HepG2 (cell line): Measurements from ENCODE around the gene PPP1R9B. TPM values are rescaled to one million over a fixed set of nuclear protein-coding genes. Genes with fewer than 3 reads are reported as not detected.
A peak's percentile ranks its signal among the peaks of the same experiment; 100 is the strongest.

Source experiments
- AGO1 ChIP-seq: fragments of 200-400 bp; formaldehyde crosslinking; IDR thresholded peaks from 2 replicates; pipeline ENCODE4 v1.6.1; 2017; ENCODE audit warnings: mild to moderate bottlenecking, low read depth, low read length, moderate library complexity; ENCODE audit not compliant: poor library complexity, severe bottlenecking
- ATF7-NPFF ChIP-seq: sonication (generic); formaldehyde crosslinking; IDR thresholded peaks from 2 replicates; pipeline ENCODE4 v1.8.1; 2023; ENCODE audit warnings: mild to moderate bottlenecking, low read depth, missing genetic modification reagents, moderate library complexity
- CHD4 ChIP-seq: fragments of 200-600 bp; sonication (generic); IDR thresholded peaks from 2 replicates; pipeline ENCODE4 v1.7.0; 2017; ENCODE audit warnings: mild to moderate bottlenecking, low read length, borderline replicate concordance
- DR1 ChIP-seq: sonication (generic); formaldehyde crosslinking; IDR thresholded peaks from 2 replicates; pipeline ENCODE4 v1.8.0; 2021; ENCODE audit warnings: mild to moderate bottlenecking, missing genetic modification reagents, inconsistent platforms
- IRF2 ChIP-seq: IDR thresholded peaks from 2 replicates; pipeline ENCODE4 v1.6.1; 2018; ENCODE audit warnings: missing genetic modification reagents, missing compliant biosample characterization
- KMT2A ChIP-seq: sonication (generic); formaldehyde crosslinking; IDR thresholded peaks from 2 replicates; pipeline ENCODE4 v1.4.0; 2020; ENCODE audit warnings: missing genetic modification reagents
- PHF8 ChIP-seq: sonication (generic); formaldehyde crosslinking; IDR thresholded peaks from 2 replicates; pipeline ENCODE4 v1.5.0; 2020; ENCODE audit warnings: missing genetic modification reagents
- RBM39 ChIP-seq: fragments of 200-400 bp; formaldehyde crosslinking; IDR thresholded peaks from one replicate; pipeline ENCODE4 v1.6.1; 2018; ENCODE audit warnings: antibody characterized with exemption, mild to moderate bottlenecking, low read depth, low read length; ENCODE audit not compliant: poor library complexity, severe bottlenecking
- SOX6 ChIP-seq, 2 experiments: fragments of 450-650 bp in 1 of 2; sonication (generic) in 1 of 2; formaldehyde crosslinking in 1 of 2; IDR thresholded peaks; 2 replicates each; pipeline versions ENCODE4 v1.4.0 to v1.6.1; 2017 to 2020; ENCODE audit warnings: antibody characterized with exemption in 1 of 2, mild to moderate bottlenecking in 1 of 2, missing genetic modification reagents in 1 of 2
- SP4 ChIP-seq: sonication (generic); formaldehyde crosslinking; IDR thresholded peaks from 2 replicates; pipeline ENCODE4 v1.8.1; 2023; ENCODE audit warnings: mild to moderate bottlenecking, missing genetic modification reagents
- SPEN ChIP-seq: sonication (generic); formaldehyde crosslinking; IDR thresholded peaks from 2 replicates; pipeline ENCODE4 v1.5.1; 2020; ENCODE audit warnings: low read depth, mild to moderate bottlenecking, missing genetic modification reagents
- ZFP90 ChIP-seq: sonication (generic); formaldehyde crosslinking; IDR thresholded peaks from 2 replicates; pipeline ENCODE4 v1.8.0; 2022; ENCODE audit warnings: missing genetic modification reagents, mild to moderate bottlenecking, inconsistent platforms, borderline replicate concordance
- ZFY ChIP-seq: sonication (generic); formaldehyde crosslinking; IDR thresholded peaks from 2 replicates; pipeline ENCODE4 v1.4.0; 2020; ENCODE audit warnings: missing genetic modification reagents
- ZNF331 ChIP-seq: sonication (generic); formaldehyde crosslinking; IDR thresholded peaks from 2 replicates; pipeline ENCODE4 v1.4.0; 2020; ENCODE audit warnings: missing genetic modification reagents
- ZNF33A ChIP-seq: sonication (generic); formaldehyde crosslinking; IDR thresholded peaks from 2 replicates; pipeline ENCODE4 v1.5.1; 2020; ENCODE audit warnings: missing genetic modification reagents, mild to moderate bottlenecking, moderate library complexity, borderline replicate concordance
- ZNF44 ChIP-seq: sonication (generic); formaldehyde crosslinking; IDR thresholded peaks from 2 replicates; pipeline ENCODE4 v1.5.1; 2020; ENCODE audit warnings: mild to moderate bottlenecking, missing genetic modification reagents
- ZNF484 ChIP-seq: sonication (generic); formaldehyde crosslinking; IDR thresholded peaks from 2 replicates; pipeline ENCODE4 v1.5.1; 2020; ENCODE audit warnings: mild to moderate bottlenecking, low read depth, missing genetic modification reagents, borderline replicate concordance
- ZNF605 ChIP-seq: sonication (generic); formaldehyde crosslinking; IDR thresholded peaks from 2 replicates; pipeline ENCODE4 v1.8.0; 2022; ENCODE audit warnings: mild to moderate bottlenecking, missing genetic modification reagents
- polyA plus RNA-seq, 8 experiments: library from polyadenylated mRNA; depleted of rRNA in 3 of 8; stranded (reverse) in 7 of 8; unstranded in 1 of 8; fragments of >200 nt; fragmentation: Illumina TruSeq in 4 of 8; extraction: Trizol in 4 of 8; gene quantifications; 2 replicates each; pipeline versions ENCODE4 v1.2.1 to v1.2.3, GENCODE V29; 2011 to 2016; ENCODE audit warnings: low read depth in 4 of 8, missing spikeins in 1 of 8, mixed read lengths in 1 of 8; ENCODE audit not compliant: insufficient read depth in 1 of 8
- total RNA-seq, 5 experiments: library from RNA; depleted of rRNA; stranded (reverse); fragments of >200 nt; fragmentation: Illumina TruSeq; extraction: Trizol; gene quantifications; 2 replicates each; pipeline ENCODE4 v1.2.3, GENCODE V29; 2016; ENCODE audit warnings: low read depth in 1 of 5
- TF ChIP-seq, protein P1 (sequence below): sonication (generic); formaldehyde crosslinking; IDR thresholded peaks from 2 replicates; pipeline ENCODE4 v1.4.0; 2020; ENCODE audit warnings: missing genetic modification reagents, low read depth, mild to moderate bottlenecking, borderline replicate concordance
- TF ChIP-seq, protein P2 (sequence below): fragments of 450-650 bp; IDR thresholded peaks from 2 replicates; pipeline ENCODE4 v1.6.1; 2017; ENCODE audit warnings: mild to moderate bottlenecking
- TF ChIP-seq, protein P3 (sequence below): IDR thresholded peaks from 2 replicates; pipeline ENCODE4 v1.4.0; 2020; ENCODE audit warnings: mild to moderate bottlenecking, missing genetic modification reagents

Gene PPP1R9B
- total and polyA plus RNA-seq, 2 of the 13 experiments (the other 11 are each of a cell fraction or from before 2014, with no cell fraction given) = 9.4 to 15.8 TPM

DNA sequence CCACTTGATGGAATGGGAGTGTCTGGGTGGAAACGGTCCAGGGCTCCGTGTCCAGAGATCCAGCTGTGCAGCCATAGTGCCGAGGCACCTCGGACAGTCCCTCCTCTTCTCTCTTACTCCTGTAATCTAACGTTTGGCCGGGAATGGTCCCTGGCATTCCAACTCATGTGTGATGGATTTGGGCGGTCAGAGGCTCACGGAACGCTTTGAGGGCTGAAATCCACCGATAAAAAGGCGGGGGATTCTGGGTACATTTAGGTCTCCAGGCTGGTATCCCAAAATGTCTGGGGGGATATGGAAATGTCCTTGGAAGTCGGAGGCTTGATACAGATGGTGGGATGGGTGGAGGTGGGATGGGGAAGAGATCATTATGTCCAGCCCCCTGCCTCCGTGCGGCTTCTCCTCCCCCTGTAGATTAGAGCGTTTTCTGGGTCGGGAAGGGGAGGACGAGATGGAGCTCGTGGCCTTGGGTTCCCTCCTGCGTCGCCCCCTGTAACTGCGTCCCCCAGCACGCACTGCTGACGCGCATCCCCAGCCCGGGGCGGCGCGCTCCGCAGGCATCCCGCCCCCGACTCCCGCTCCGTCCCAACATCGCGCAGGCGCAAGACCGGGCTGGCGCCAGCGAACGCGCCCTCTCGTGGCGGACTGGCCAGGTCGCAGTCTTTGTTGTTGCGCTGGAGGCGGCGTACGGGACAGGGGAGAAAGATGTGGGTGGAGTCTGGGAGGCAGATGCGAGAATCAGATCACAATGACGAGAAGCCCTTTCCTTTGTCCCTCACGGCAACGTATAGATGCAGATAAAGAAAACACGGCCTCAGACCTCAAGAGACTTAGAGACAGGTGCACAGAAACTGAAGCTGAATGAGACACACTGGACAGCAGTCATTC lies 10.8 kb upstream of the PPP1R9B start (continued):
- TF ChIP-seq RBM39 (peak; percentile 85), ZFY (CRISPR knock-in tag) (0 out of 2 replicates have a peak, but pooled peaks have one; percentile 21), SPEN (CRISPR knock-in tag) (peak; percentile 73; the same call in 1 of the 2 replicates), PHF8 (CRISPR knock-in tag) (0 out of 2 replicates have a peak, but pooled peaks have one; percentile 34), ZNF484 (CRISPR knock-in tag) (no peak), ZNF33A (CRISPR knock-in tag) (no peak), AGO1 (peak; percentile 66), ATF7-NPFF (no peak), ZNF44 (CRISPR knock-in tag) (0 out of 2 replicates have a peak, but pooled peaks have one; percentile 24), ZFP90 (CRISPR knock-in tag) (no peak), CHD4 (no peak), KMT2A (0 out of 2 replicates have a peak, but pooled peaks have one; percentile 31), IRF2 (CRISPR knock-in tag) (peak; percentile 87), ZNF331 (CRISPR knock-in tag) (peak; percentile 74), DR1 (peak; percentile 53; the same call in 1 of the 2 replicates), SP4 (peak; percentile 36; the same call in 1 of the 2 replicates), ZNF605 (CRISPR knock-in tag) (peak; percentile 14; the same call in 1 of the 2 replicates), SOX6 (IDR thresholded peaks at IDR 0.05) (no peak), SOX6 (CRISPR knock-in tag; IDR thresholded peaks at IDR 0.05) (peak; percentile 44; the same call in 1 of the 2 replicates)
- TF ChIP-seq, protein P1, sequence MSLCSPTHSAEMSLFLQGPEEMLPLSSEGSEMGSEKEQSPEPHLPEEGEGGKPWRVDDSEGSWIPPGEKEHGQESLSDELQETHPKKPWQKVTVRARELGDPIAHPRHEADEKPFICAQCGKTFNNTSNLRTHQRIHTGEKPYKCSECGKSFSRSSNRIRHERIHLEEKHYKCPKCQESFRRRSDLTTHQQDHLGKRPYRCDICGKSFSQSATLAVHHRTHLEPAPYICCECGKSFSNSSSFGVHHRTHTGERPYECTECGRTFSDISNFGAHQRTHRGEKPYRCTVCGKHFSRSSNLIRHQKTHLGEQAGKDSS (CRISPR knock-in tag) = peak; percentile 88; the same call in 1 of the 2 replicates
- TF ChIP-seq, protein P2, sequence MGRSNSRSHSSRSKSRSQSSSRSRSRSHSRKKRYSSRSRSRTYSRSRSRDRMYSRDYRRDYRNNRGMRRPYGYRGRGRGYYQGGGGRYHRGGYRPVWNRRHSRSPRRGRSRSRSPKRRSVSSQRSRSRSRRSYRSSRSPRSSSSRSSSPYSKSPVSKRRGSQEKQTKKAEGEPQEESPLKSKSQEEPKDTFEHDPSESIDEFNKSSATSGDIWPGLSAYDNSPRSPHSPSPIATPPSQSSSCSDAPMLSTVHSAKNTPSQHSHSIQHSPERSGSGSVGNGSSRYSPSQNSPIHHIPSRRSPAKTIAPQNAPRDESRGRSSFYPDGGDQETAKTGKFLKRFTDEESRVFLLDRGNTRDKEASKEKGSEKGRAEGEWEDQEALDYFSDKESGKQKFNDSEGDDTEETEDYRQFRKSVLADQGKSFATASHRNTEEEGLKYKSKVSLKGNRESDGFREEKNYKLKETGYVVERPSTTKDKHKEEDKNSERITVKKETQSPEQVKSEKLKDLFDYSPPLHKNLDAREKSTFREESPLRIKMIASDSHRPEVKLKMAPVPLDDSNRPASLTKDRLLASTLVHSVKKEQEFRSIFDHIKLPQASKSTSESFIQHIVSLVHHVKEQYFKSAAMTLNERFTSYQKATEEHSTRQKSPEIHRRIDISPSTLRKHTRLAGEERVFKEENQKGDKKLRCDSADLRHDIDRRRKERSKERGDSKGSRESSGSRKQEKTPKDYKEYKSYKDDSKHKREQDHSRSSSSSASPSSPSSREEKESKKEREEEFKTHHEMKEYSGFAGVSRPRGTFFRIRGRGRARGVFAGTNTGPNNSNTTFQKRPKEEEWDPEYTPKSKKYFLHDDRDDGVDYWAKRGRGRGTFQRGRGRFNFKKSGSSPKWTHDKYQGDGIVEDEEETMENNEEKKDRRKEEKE = no peak
- TF ChIP-seq, protein P3, sequence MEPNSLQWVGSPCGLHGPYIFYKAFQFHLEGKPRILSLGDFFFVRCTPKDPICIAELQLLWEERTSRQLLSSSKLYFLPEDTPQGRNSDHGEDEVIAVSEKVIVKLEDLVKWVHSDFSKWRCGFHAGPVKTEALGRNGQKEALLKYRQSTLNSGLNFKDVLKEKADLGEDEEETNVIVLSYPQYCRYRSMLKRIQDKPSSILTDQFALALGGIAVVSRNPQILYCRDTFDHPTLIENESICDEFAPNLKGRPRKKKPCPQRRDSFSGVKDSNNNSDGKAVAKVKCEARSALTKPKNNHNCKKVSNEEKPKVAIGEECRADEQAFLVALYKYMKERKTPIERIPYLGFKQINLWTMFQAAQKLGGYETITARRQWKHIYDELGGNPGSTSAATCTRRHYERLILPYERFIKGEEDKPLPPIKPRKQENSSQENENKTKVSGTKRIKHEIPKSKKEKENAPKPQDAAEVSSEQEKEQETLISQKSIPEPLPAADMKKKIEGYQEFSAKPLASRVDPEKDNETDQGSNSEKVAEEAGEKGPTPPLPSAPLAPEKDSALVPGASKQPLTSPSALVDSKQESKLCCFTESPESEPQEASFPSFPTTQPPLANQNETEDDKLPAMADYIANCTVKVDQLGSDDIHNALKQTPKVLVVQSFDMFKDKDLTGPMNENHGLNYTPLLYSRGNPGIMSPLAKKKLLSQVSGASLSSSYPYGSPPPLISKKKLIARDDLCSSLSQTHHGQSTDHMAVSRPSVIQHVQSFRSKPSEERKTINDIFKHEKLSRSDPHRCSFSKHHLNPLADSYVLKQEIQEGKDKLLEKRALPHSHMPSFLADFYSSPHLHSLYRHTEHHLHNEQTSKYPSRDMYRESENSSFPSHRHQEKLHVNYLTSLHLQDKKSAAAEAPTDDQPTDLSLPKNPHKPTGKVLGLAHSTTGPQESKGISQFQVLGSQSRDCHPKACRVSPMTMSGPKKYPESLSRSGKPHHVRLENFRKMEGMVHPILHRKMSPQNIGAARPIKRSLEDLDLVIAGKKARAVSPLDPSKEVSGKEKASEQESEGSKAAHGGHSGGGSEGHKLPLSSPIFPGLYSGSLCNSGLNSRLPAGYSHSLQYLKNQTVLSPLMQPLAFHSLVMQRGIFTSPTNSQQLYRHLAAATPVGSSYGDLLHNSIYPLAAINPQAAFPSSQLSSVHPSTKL = peak; percentile 60; the same call in 1 of the 2 replicates
